ENCODE results near the gene EFNB1. TPM values are rescaled to one million over a fixed set of nuclear protein-coding genes. Genes with fewer than 3 reads are reported as not detected.

The EFNB1 gene
- total and polyA plus RNA-seq, 4 donors, result 30.4 to 58.7 (median 40.4) TPM

DNA sequence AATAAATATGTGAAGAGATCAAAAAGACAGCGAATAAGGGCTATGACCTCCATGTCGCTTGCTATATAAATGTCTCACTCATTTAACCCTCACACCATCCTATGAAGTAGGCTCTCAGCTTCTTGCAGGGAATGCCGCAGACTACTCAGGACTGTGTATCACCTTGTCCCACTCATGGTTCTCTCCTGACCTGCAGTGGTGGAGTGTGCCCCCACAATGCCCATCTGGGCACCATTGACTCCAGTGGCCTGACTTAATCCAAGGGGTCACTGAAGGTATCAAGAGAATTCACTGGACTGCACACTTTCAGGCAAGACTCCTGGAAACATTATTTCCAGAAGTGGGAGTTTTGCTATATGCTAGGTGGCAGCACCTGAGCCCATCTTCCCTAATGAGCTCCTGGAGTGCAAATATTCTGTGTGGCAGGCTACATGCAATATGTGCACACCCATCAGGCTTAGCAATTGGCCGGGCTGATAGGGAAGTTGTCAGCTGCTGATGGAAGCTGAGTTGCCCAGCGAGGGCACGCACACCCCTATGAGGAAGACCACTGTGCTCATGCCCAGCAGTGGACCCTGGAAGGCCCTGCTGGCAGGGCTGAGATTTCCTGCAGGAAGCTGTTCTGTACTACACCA, 8.2 kb upstream of the EFNB1 start:
- Histone ChIP-seq H3K36me3 (ENCODE audit: control insufficient read depth in 4 of 4, insufficient read depth in 4 of 4, low read length in 4 of 4) (no peaks in the 10 kb centered on the region), H3K4me1 (ENCODE audit: control insufficient read depth in 5 of 5, insufficient read depth in 5 of 5, low read length in 5 of 5) (peaks cover 0 to 5% (median 0%) of the 10 kb centered on the region in 5 donors), H3K9me3 (ENCODE audit: control insufficient read depth in 4 of 4, insufficient read depth in 3 of 4, low read length in 3 of 4) (no peaks in the 10 kb centered on the region), H3K9ac (ENCODE audit: insufficient read depth in 1 of 2, low read length in 2 of 2) (no peak overlapping the region), H3K27me3 (ENCODE audit: control insufficient read depth in 3 of 3, insufficient read depth in 3 of 3, low read length in 2 of 3) (peaks cover 0 to 3% (median 0%) of the 10 kb centered on the region in 3 donors), H3K4me3 (no peak overlapping the region), H3K27ac (ENCODE audit: low read depth in 1 of 2, low read length in 1 of 2) (no peak overlapping the region)
- 60 to 77% methylated on average over 6 of the region's 6 CpGs for WGBS, 2 donors
- TF ChIP-seq, protein P1, sequence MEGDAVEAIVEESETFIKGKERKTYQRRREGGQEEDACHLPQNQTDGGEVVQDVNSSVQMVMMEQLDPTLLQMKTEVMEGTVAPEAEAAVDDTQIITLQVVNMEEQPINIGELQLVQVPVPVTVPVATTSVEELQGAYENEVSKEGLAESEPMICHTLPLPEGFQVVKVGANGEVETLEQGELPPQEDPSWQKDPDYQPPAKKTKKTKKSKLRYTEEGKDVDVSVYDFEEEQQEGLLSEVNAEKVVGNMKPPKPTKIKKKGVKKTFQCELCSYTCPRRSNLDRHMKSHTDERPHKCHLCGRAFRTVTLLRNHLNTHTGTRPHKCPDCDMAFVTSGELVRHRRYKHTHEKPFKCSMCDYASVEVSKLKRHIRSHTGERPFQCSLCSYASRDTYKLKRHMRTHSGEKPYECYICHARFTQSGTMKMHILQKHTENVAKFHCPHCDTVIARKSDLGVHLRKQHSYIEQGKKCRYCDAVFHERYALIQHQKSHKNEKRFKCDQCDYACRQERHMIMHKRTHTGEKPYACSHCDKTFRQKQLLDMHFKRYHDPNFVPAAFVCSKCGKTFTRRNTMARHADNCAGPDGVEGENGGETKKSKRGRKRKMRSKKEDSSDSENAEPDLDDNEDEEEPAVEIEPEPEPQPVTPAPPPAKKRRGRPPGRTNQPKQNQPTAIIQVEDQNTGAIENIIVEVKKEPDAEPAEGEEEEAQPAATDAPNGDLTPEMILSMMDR (IDR thresholded peaks at IDR 0.05; ENCODE audit: control extremely low read depth, extremely low read depth), result no peak
- ATAC-seq (ENCODE audit: insufficient read depth, low FRiP score), result no peak
- DNase-seq, result no peak

DNA sequence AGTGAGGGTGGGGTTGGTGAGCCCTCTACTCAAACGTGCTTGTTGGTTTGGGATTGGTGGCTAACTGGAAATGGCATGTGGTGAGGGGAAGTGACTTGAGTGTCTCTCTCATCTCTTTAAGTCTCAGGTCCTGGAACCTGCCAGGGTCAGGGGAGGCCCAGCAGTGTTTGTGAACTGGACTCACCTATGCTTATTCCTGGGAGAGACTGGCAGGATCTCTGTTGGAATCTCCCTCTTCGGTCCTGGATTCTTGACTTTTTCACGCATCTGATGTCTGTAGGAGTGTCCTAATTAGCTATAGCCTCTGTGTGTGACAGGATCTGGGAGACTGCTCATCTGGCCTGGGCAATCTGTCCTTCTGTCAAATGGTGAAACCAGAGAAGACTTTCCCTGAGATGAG, 7.2 kb upstream of the EFNB1 start:
- H3K36me3 ChIP-seq (ENCODE audit: control insufficient read depth in 4 of 4, insufficient read depth in 4 of 4, low read length in 4 of 4), result no peaks in the 10 kb centered on the region
- DNase-seq (no peak), ATAC-seq (ENCODE audit: insufficient read depth, low FRiP score) (no peak)
- no peaks in the 10 kb centered on the region for H3K9me3 ChIP-seq (ENCODE audit: control insufficient read depth in 4 of 4, insufficient read depth in 3 of 4, low read length in 3 of 4)
- no peak overlapping the region for H3K9ac ChIP-seq (ENCODE audit: insufficient read depth in 1 of 2, low read length in 2 of 2)
- 61 to 72% methylated on average over 3 of the region's 3 CpGs for WGBS, 2 donors
- H3K4me1 ChIP-seq (ENCODE audit: control insufficient read depth in 5 of 5, insufficient read depth in 5 of 5, low read length in 5 of 5), result peaks cover 0 to 5% (median 0%) of the 10 kb centered on the region in 5 donors
- no peak overlapping the region for H3K4me3 ChIP-seq
- H3K27me3 ChIP-seq (ENCODE audit: control insufficient read depth in 3 of 3, insufficient read depth in 3 of 3, low read length in 2 of 3), result peaks cover 0 to 3% (median 0%) of the 10 kb centered on the region in 3 donors
- H3K27ac ChIP-seq (ENCODE audit: low read depth in 1 of 2, low read length in 1 of 2), result no peak overlapping the region
- TF ChIP-seq, protein P1 (IDR thresholded peaks at IDR 0.05; ENCODE audit: control extremely low read depth, extremely low read depth), result no peak

DNA sequence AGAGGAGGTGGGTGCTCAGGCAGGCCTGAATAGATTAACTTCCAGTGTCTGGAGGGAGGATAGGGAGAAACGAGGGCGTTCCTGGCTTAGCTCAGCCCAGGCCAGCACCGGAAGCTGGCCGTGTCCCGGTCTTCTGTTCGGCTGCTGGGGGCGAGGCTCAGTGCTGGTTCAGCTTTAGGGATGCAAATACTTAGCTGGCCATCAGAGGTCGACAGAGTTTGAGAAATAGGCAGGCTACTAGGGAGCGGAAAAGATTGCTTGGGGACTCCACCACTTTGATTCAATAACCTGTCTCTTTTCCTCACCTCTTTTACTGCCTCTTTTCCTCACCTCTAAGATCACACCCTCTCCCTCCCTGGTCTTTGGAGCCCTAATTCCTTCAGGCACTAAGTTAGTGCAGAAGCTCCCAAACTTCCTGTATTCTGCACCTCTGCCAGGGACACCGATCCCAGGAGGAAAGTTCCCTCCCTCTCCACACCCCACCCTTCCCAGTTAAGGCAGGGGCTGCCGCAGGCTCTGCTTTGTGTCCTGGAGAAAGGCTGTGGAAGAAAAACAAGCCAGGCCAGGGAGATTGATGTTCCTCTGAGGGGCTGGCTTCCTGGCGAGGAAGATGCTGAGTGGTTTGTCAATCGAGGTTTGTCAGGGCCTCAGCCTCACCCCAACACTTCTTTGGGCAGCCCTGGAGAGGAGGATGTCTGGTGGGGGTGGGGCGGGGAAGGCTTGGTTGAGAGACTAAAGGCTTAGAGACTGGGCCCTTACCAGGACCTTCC, 6.0 kb upstream of the EFNB1 start:
- Histone ChIP-seq H3K4me3 (no peak overlapping the region), H3K4me1 (ENCODE audit: control insufficient read depth in 5 of 5, insufficient read depth in 5 of 5, low read length in 5 of 5) (peaks cover 0 to 5% (median 0%) of the 10 kb centered on the region in 5 donors), H3K9me3 (ENCODE audit: control insufficient read depth in 4 of 4, insufficient read depth in 3 of 4, low read length in 3 of 4) (no peaks in the 10 kb centered on the region), H3K27me3 (ENCODE audit: control insufficient read depth in 3 of 3, insufficient read depth in 3 of 3, low read length in 2 of 3) (peaks cover 0 to 3% (median 0%) of the 10 kb centered on the region in 3 donors), H3K9ac (ENCODE audit: insufficient read depth in 1 of 2, low read length in 2 of 2) (no peak overlapping the region), H3K27ac (ENCODE audit: low read depth in 1 of 2, low read length in 1 of 2) (no peak overlapping the region), H3K36me3 (ENCODE audit: control insufficient read depth in 4 of 4, insufficient read depth in 4 of 4, low read length in 4 of 4) (no peaks in the 10 kb centered on the region)
- 18 to 26% methylated on average over 11 to 14 of the region's 14 CpGs for WGBS, 2 donors
- TF ChIP-seq, protein P1 (IDR thresholded peaks at IDR 0.05; ENCODE audit: control extremely low read depth, extremely low read depth), result peak; percentile 36
- ATAC-seq (ENCODE audit: insufficient read depth, low FRiP score) (no peak), DNase-seq (peak; percentile 69 to 84 (median 79))
